IMR-90 (cell line): ENCODE data around the gene CSKMT. TPM values are rescaled to one million over a fixed set of nuclear protein-coding genes. Genes with fewer than 3 reads are reported as not detected.
A peak's percentile ranks its signal among the peaks of the same experiment; 100 is the strongest.

Experiments
- ATAC-seq: fragments of 200-7000 bp; cut with Tn5 transposase; 2 replicates; pipeline ENCODE4 v1.9.1; 2020; ENCODE audit warnings: low read depth, mild to moderate bottlenecking, moderate library complexity
- BruUV-seq: library from RNA; stranded (reverse); fragments of 400-500 nt; replicated peaks from 2 replicates; lab custom pipeline; 2021; lab: Mats Ljungman, UMichigan
- CTCF ChIA-PET: fragments of 300-600 bp; formaldehyde crosslinking; extraction: SDS; loops from one replicate; lab custom pipeline; 2021; ENCODE audit warnings: antibody characterized with exemption; lab: Yijun Ruan, JAX
- POLR2A ChIA-PET: fragments of 300-600 bp; sonication (Branson Sonifier 250); formaldehyde crosslinking; loops from one replicate; lab custom pipeline; 2022; ENCODE audit warnings: antibody characterized with exemption; ENCODE audit not compliant: unreplicated experiment; lab: Charles Lee
- DNase-seq: peaks from one replicate; pipeline ENCODE4 v3.0.0; 2013
- H2AFZ ChIP-seq: replicated peaks from 2 replicates; pipeline ENCODE3; 2013; ENCODE audit warnings: low read length, mild to moderate bottlenecking; ENCODE audit not compliant: poor library complexity
- H2AK5ac ChIP-seq: 2 replicates; pipeline ENCODE4 v1.6.1; 2013; ENCODE audit warnings: low read depth, low read length, inconsistent platforms
- H2AK9ac ChIP-seq: replicated peaks from 2 replicates; pipeline ENCODE3; 2013; ENCODE audit warnings: mild to moderate bottlenecking, low read depth, low read length, moderate library complexity; ENCODE audit not compliant: poor library complexity
- H2BK120ac ChIP-seq: 2 replicates; pipeline ENCODE4 v1.6.1; 2013; ENCODE audit warnings: low read depth, low read length, inconsistent platforms
- H2BK15ac ChIP-seq: 3 replicates; pipeline ENCODE4 v1.6.1; 2013; ENCODE audit warnings: low read depth, low read length, inconsistent platforms
- H2BK20ac ChIP-seq: 2 replicates; pipeline ENCODE4 v1.6.1; 2013; ENCODE audit warnings: low read depth, mild to moderate bottlenecking, inconsistent platforms, low read length, moderate library complexity
- H2BK5ac ChIP-seq: 2 replicates; pipeline ENCODE4 v1.6.1; 2013; ENCODE audit warnings: mild to moderate bottlenecking, low read depth, low read length, inconsistent platforms; ENCODE audit not compliant: poor library complexity, severe bottlenecking
- H3K14ac ChIP-seq: replicated peaks from 2 replicates; pipeline ENCODE4 v1.6.1; 2013; ENCODE audit warnings: low read depth, low read length, inconsistent platforms
- H3K18ac ChIP-seq: 2 replicates; pipeline ENCODE4 v1.6.1; 2013; ENCODE audit warnings: low read depth, low read length, control low read depth
- H3K23ac ChIP-seq: 2 replicates; pipeline ENCODE4 v1.6.1; 2013; ENCODE audit warnings: low read depth, low read length, inconsistent platforms
- H3K27ac ChIP-seq: 2 replicates; pipeline ENCODE4 v1.5.1; 2013; ENCODE audit warnings: mild to moderate bottlenecking, control low read depth, low read length; ENCODE audit not compliant: insufficient read depth
- H3K27me3 ChIP-seq: 2 replicates; pipeline ENCODE4 v1.6.1; 2013; ENCODE audit warnings: low read length; ENCODE audit not compliant: control insufficient read depth, insufficient read depth
- H3K36me3 ChIP-seq: 2 replicates; pipeline ENCODE4 v1.6.1; 2013; ENCODE audit warnings: low read length, mixed read lengths; ENCODE audit not compliant: control insufficient read depth, insufficient read depth
- H3K4ac ChIP-seq: 2 replicates; pipeline ENCODE4 v1.6.1; 2013; ENCODE audit warnings: low read depth, low read length, inconsistent platforms
- H3K4me1 ChIP-seq: 2 replicates; pipeline ENCODE4 v1.6.1; 2013; ENCODE audit warnings: low read length, mixed read lengths; ENCODE audit not compliant: control insufficient read depth, insufficient read depth
- H3K4me2 ChIP-seq: 2 replicates; pipeline ENCODE4 v1.6.1; 2013; ENCODE audit warnings: low read depth, mild to moderate bottlenecking, control low read depth, low read length, moderate library complexity
- H3K4me3 ChIP-seq: 2 replicates; pipeline ENCODE4 v1.5.1; 2013; ENCODE audit warnings: low read depth, mild to moderate bottlenecking, control low read depth, low read length, moderate library complexity; ENCODE audit not compliant: insufficient read depth
- H3K56ac ChIP-seq: 2 replicates; pipeline ENCODE4 v1.6.1; 2013; ENCODE audit warnings: low read length, inconsistent platforms; ENCODE audit not compliant: insufficient read depth; ENCODE audit errors: extremely low read depth
- H3K79me1 ChIP-seq, 2 experiments: 2 replicates each; pipeline ENCODE4 v1.6.1; 2013; ENCODE audit warnings: low read length in 2 of 2, inconsistent platforms in 1 of 2, low read depth in 1 of 2
- H3K9ac ChIP-seq: 2 replicates; pipeline ENCODE4 v1.6.1; 2013; ENCODE audit warnings: low read depth, low read length, control low read depth
- H3K9me1 ChIP-seq: 2 replicates; pipeline ENCODE4 v1.6.1; 2013; ENCODE audit warnings: low read length, inconsistent platforms; ENCODE audit not compliant: insufficient read depth
- H3K9me3 ChIP-seq: 2 replicates; pipeline ENCODE4 v1.6.1; 2013; ENCODE audit warnings: low read length; ENCODE audit not compliant: control insufficient read depth, insufficient read depth
- H4K20me1 ChIP-seq: 2 replicates; pipeline ENCODE4 v1.6.1; 2013; ENCODE audit warnings: low read length, inconsistent platforms; ENCODE audit not compliant: insufficient read depth
- H4K5ac ChIP-seq: 2 replicates; pipeline ENCODE4 v1.6.1; 2013; ENCODE audit warnings: mild to moderate bottlenecking, low read depth, low read length, control low read depth
- H4K8ac ChIP-seq, 2 experiments: 2 replicates each; pipeline ENCODE4 v1.6.1; 2013; ENCODE audit warnings: low read depth in 2 of 2, low read length in 2 of 2, control low read depth in 1 of 2, inconsistent platforms in 1 of 2
- H4K91ac ChIP-seq: 2 replicates; pipeline ENCODE4 v1.6.1; 2013; ENCODE audit warnings: low read depth, low read length, inconsistent platforms; ENCODE audit not compliant: insufficient read depth
- MXI1 ChIP-seq: IDR thresholded peaks from 2 replicates; pipeline ENCODE4 v1.6.1; 2012; ENCODE audit warnings: low read depth, mild to moderate bottlenecking, low read length, moderate library complexity, borderline replicate concordance
- POLR2A ChIP-seq: IDR thresholded peaks from 2 replicates; pipeline ENCODE4 v1.6.1; 2012; ENCODE audit warnings: mild to moderate bottlenecking, low read depth, low read length
- SMC3 ChIP-seq: fragments of 150-350 bp; IDR thresholded peaks from 2 replicates; pipeline ENCODE4 v1.6.1; 2016; ENCODE audit warnings: low read depth, mild to moderate bottlenecking, antibody characterized with exemption, low read length, moderate library complexity
- WGBS, 2 experiments: methylation state at CpG; one replicate each; pipeline versions ENCODE4 v1.1.5 to v1.1.7; 2013; ENCODE audit warnings: missing lambda C conversion rate in 2 of 2; ENCODE audit not compliant: insufficient read length in 1 of 2; ENCODE audit errors: extremely low coverage in 2 of 2; 5-methylcytosine and 5-hydroxymethylcytosine counted together
- dilution Hi-C: fragments of 300-500 bp; cut with HindIII; formaldehyde crosslinking; loops from one replicate; pipeline ENCODE4 v1.14.3; 2018; ENCODE audit warnings: low sequenced_read_pairs; ENCODE audit not compliant: unreplicated experiment
- in situ Hi-C: fragments of 300-500 bp; cut with MboI; formaldehyde crosslinking; loops from 3 replicates; pipeline ENCODE4 v1.14.3; 2019; ENCODE audit warnings: low sequenced_read_pairs, inconsistent platforms, mixed read lengths
- intact Hi-C: fragments of 100-400 bp; cut with micrococcal nuclease; formaldehyde crosslinking; loops from 2 replicates; pipeline ENCODE4 v1.10.0; 2022
- polyA plus RNA-seq, 3 experiments: library from polyadenylated mRNA; depleted of rRNA; stranded (reverse); fragments of >200 nt; gene quantifications; 2 replicates each; pipeline ENCODE4 v1.2.3, GENCODE V29; 2012; ENCODE audit warnings: low replicate concordance in 1 of 3
- total RNA-seq: library from RNA; depleted of rRNA; stranded (reverse); fragments of >200 nt; gene quantifications from 2 replicates; pipeline ENCODE4 v1.2.3, GENCODE V29; 2012

CSKMT gene
- total and polyA plus RNA-seq, 2 of the 4 experiments (the other 2 are of a cell fraction) = 5.3 to 7.9 TPM

GRCh38 chr11:62666259-62666926 lies 1.3 kb downstream of the CSKMT start:
- Histone ChIP-seq H3K4me2 (peak overlapping the region; percentile 88), H3K14ac (peak overlapping the region; percentile 95), H2AFZ (peak overlapping the region; percentile 27), H3K4me3 (peak overlapping the region; percentile 73), H4K20me1 (peaks cover 18% of the 10 kb centered on the region), H4K5ac (peak overlapping the region; percentile 6; the same call in 1 of the 2 replicates), H3K9ac (peak overlapping the region; percentile 79), H3K4ac (peak overlapping the region; percentile 91), H3K36me3 (peaks cover 15% of the 10 kb centered on the region), H3K4me1 (peaks cover 8% of the 10 kb centered on the region), H2BK15ac (no peak overlapping the region), H3K18ac (no peak overlapping the region), H3K9me1 (peaks cover 9% of the 10 kb centered on the region), H2BK120ac (no peak overlapping the region), H3K79me1 (peaks cover 37 to 66% of the 10 kb centered on the region in 2 experiments), H3K27me3 (no peaks in the 10 kb centered on the region), H2AK9ac (peak overlapping the region; percentile 99), H4K91ac (no peak overlapping the region), H2BK20ac (no peak overlapping the region), H2AK5ac (peak overlapping the region; percentile 93), H4K8ac (peak overlapping the region; percentile 66 to 69; a peak in 3 of 4 replicates), H3K9me3 (no peaks in the 10 kb centered on the region), H3K27ac (peak overlapping the region; percentile 68), H2BK5ac (peak overlapping the region; percentile 41), H3K56ac (peak overlapping the region; percentile 67), H3K23ac (peak overlapping the region; percentile 89)
- BruUV-seq = no TSS peak
- WGBS, 2 experiments = 36% methylated on average over 8 of the region's 16 CpGs; no CpG with 5 or more reads in 1 of the 2 experiments
- no peak for TF ChIP-seq SMC3
- TF ChIP-seq POLR2A = peak; percentile 3; the same call in 1 of the 2 replicates
- TF ChIP-seq MXI1 = no peak
- intact Hi-C loops (no loop called here), dilution Hi-C loops (no loop called here), in situ Hi-C loops (no loop called here)
- no peak for DNase-seq
- ChIA-PET CTCF (interaction anchor here (0.8 kb wide), 1 partner anchor 272 kb away, joined by 3 read pairs; no protein-coding TSS in a partner anchor), POLR2A (interaction anchor here (1.6 kb wide), 1 partner anchor 13 kb away, joined by 9 read pairs; the partner anchor contains the start of gene INTS5)
- ATAC-seq = no peak
